ENCODE results near the gene THRB.

THRB gene

DNA sequence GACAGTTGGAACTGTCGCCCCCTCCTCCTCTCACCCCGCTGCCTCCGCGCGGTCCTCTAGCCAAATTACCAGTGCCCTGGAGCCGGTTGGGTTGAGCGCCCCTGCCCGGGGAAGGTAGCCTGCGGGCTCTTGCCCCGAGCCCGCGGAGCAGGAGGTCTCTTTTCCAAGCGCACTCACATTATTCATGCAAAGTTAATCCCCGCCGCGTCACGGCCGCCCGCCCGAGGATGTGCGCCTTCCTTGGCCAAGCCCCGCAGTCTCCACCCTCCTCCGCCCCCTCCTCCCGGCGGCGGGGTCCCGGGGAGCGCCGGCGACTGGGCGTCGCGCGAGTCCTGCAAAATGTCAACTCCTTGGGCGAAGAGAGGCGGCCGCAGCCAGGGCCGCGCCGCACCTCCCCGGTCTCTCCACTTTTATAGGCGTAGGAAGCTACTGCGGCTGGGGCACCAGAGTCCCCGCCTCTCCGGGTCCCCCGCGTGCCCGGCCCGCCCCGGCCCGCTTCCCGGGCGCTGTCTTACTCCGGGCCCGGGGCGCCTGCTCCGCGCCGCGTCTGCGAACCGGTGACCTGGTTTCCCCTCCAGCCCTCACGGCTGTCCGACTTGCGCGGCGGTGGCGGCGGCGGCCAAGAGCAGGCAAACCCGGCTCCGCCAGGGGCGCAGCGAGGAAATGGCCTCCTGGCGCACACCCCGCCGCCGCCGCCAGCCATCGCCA is at the start of gene THRB (continued):
- TF ChIP-seq KLF7 (tag by site-specific recombination; IDR thresholded peaks at IDR 0.05; ENCODE audit: borderline replicate concordance): 0 out of 2 replicates have a peak, but pooled peaks have one; percentile 41
- TF ChIP-seq, protein P1, sequence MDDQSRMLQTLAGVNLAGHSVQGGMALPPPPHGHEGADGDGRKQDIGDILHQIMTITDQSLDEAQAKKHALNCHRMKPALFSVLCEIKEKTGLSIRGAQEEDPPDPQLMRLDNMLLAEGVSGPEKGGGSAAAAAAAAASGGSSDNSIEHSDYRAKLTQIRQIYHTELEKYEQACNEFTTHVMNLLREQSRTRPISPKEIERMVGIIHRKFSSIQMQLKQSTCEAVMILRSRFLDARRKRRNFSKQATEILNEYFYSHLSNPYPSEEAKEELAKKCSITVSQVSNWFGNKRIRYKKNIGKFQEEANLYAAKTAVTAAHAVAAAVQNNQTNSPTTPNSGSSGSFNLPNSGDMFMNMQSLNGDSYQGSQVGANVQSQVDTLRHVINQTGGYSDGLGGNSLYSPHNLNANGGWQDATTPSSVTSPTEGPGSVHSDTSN (CRISPR knock-in tag; IDR thresholded peaks at IDR 0.05): 0 out of 2 replicates have a peak, but pooled peaks have one; percentile 40
- TF ChIP-seq ZNF157 (tag by site-specific recombination; IDR thresholded peaks at IDR 0.05): no peak
- no peak for TF ChIP-seq ZNF37A (tag by site-specific recombination; IDR thresholded peaks at IDR 0.05)
- TF ChIP-seq ZNF623 (tag by site-specific recombination; IDR thresholded peaks at IDR 0.05): no peak
- TF ChIP-seq ZNF561 (tag by site-specific recombination; IDR thresholded peaks at IDR 0.05; ENCODE audit: borderline replicate concordance): peak; percentile 23; the same call in 1 of the 2 replicates
- peak; percentile 46; the same call in 1 of the 2 replicates for TF ChIP-seq GLIS1 (tag by site-specific recombination; IDR thresholded peaks at IDR 0.05)
- peak; percentile 22; the same call in 1 of the 2 replicates for TF ChIP-seq YY1 (tag by site-specific recombination; IDR thresholded peaks at IDR 0.05)
- TF ChIP-seq, protein P2, sequence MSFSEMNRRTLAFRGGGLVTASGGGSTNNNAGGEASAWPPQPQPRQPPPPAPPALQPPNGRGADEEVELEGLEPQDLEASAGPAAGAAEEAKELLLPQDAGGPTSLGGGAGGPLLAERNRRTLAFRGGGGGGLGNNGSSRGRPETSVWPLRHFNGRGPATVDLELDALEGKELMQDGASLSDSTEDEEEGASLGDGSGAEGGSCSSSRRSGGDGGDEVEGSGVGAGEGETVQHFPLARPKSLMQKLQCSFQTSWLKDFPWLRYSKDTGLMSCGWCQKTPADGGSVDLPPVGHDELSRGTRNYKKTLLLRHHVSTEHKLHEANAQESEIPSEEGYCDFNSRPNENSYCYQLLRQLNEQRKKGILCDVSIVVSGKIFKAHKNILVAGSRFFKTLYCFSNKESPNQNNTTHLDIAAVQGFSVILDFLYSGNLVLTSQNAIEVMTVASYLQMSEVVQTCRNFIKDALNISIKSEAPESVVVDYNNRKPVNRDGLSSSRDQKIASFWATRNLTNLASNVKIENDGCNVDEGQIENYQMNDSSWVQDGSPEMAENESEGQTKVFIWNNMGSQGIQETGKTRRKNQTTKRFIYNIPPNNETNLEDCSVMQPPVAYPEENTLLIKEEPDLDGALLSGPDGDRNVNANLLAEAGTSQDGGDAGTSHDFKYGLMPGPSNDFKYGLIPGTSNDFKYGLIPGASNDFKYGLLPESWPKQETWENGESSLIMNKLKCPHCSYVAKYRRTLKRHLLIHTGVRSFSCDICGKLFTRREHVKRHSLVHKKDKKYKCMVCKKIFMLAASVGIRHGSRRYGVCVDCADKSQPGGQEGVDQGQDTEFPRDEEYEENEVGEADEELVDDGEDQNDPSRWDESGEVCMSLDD (tag by site-specific recombination; IDR thresholded peaks at IDR 0.05): peak; percentile 56; the same call in 1 of the 2 replicates
- TF ChIP-seq WT1 (tag by site-specific recombination; IDR thresholded peaks at IDR 0.05): no peak; the same call in 1 of the 2 replicates
- peak; percentile 82 for TF ChIP-seq SP2 (tag by site-specific recombination; IDR thresholded peaks at IDR 0.05)
- no peak for TF ChIP-seq ZNF274 (IDR thresholded peaks at IDR 0.05; ENCODE audit: low read length)
- TF ChIP-seq ZNF274 (tag by site-specific recombination; IDR thresholded peaks at IDR 0.05; ENCODE audit: borderline replicate concordance): no peak
- TF ChIP-seq, protein P3, sequence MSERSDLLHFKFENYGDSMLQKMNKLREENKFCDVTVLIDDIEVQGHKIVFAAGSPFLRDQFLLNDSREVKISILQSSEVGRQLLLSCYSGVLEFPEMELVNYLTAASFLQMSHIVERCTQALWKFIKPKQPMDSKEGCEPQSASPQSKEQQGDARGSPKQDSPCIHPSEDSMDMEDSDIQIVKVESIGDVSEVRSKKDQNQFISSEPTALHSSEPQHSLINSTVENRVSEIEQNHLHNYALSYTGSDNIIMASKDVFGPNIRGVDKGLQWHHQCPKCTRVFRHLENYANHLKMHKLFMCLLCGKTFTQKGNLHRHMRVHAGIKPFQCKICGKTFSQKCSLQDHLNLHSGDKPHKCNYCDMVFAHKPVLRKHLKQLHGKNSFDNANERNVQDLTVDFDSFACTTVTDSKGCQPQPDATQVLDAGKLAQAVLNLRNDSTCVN (tag by site-specific recombination; optimal IDR thresholded peaks at IDR 0.05): peak; percentile 86
- TF ChIP-seq ZBTB8A (tag by site-specific recombination; IDR thresholded peaks at IDR 0.05): peak; percentile 98
- no peak for TF ChIP-seq ZNF2 (tag by site-specific recombination; IDR thresholded peaks at IDR 0.05)
- TF ChIP-seq BCL6B (tag by site-specific recombination; IDR thresholded peaks at IDR 0.05): no peak
- TF ChIP-seq ZBTB1 (tag by site-specific recombination; IDR thresholded peaks at IDR 0.05): no peak
- TF ChIP-seq KLF8 (tag by site-specific recombination; IDR thresholded peaks at IDR 0.05): peak; percentile 93
- TF ChIP-seq, protein P4, sequence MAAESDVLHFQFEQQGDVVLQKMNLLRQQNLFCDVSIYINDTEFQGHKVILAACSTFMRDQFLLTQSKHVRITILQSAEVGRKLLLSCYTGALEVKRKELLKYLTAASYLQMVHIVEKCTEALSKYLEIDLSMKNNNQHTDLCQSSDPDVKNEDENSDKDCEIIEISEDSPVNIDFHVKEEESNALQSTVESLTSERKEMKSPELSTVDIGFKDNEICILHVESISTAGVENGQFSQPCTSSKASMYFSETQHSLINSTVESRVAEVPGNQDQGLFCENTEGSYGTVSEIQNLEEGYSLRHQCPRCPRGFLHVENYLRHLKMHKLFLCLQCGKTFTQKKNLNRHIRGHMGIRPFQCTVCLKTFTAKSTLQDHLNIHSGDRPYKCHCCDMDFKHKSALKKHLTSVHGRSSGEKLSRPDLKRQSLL (tag by site-specific recombination; IDR thresholded peaks at IDR 0.05): peak; percentile 59; the same call in 1 of the 2 replicates
